Measurements from ENCODE around the gene PTPRQ.

GRCh38 chr12:80692114-80692513 lies 248.1 kb downstream of the PTPRQ start:
- TF ChIP-seq CTCF (optimal IDR thresholded peaks at IDR 0.05 in 1 of 3, IDR thresholded peaks at IDR 0.05 in 1 of 3, conservative IDR thresholded peaks at IDR 0.05 in 1 of 3; ENCODE audit: extremely low read depth in 1 of 3, insufficient read depth in 2 of 3, low read length in 3 of 3) = no peak
- TF ChIP-seq EZH2 (IDR thresholded peaks at IDR 0.05; ENCODE audit: low read length) = no peak

All from keratinocyte (primary cell).